Mesenteric fat pad (tissue), 1 donor: ENCODE results near the gene MSRB2. TPM values are rescaled to one million over a fixed set of nuclear protein-coding genes. Genes with fewer than 3 reads are reported as not detected.
"Not testable (repeated sequence)": the region's sequence is repeated elsewhere in the genome, so short reads cannot be mapped to it uniquely, and the experiment has no call there.

Experiments
- DNase-seq: peaks from one replicate; pipeline ENCODE4 v3.0.0-alpha.2; 2020; ENCODE audit warnings: low spot score
- long read RNA-seq: library from polyadenylated mRNA; unstranded; transcript quantifications from one replicate; pipeline ENCODE4 v2.0.0, GENCODE V29; 2020
- total RNA-seq: library from RNA; stranded (reverse); fragmentation: NEBNext Ultra II Directional; extraction: Animal tissue kit (Norgen Biotek cat#: 25700); gene quantifications from one replicate; pipeline ENCODE4 v1.2.1, GENCODE V29; 2021
- donor health status: DM: yes; HTN: yes; CAD: no.

The MSRB2 gene
- total RNA-seq, result 39.1 TPM
- long read RNA-seq, partial matches to known transcripts, result 0 of 3 reads
- long read RNA-seq, other reads (novel, unspliced or antisense), result 1 of 3 reads

- peak; percentile 95 for DNase-seq
Observed at GRCh38 chr10:23095404-23095965, at the start of gene MSRB2. Gene MSRB2, plus strand, starts transcription at chr10:23095579. Its CDS starts 30 bp downstream, at chr10:23095609.

- DNase-seq, result no peak
Observed at GRCh38 chr10:23046027-23046426, 49.4 kb upstream of the MSRB2 start.

GRCh38 chr10:23047201-23048050 lies 48.0 kb upstream of the MSRB2 start:
- no peak for DNase-seq

GRCh38 chr10:23048191-23048590 lies 47.2 kb upstream of the MSRB2 start:
- no peak for DNase-seq

- DNase-seq, result no peak
Observed at GRCh38 chr10:23051278-23051677, 44.1 kb upstream of the MSRB2 start.

- no peak for DNase-seq
Observed at GRCh38 chr10:23051855-23052331, 43.5 kb upstream of the MSRB2 start.

GRCh38 chr10:23053036-23053435 lies 42.3 kb upstream of the MSRB2 start:
- DNase-seq, result no peak

- no peak for DNase-seq
Observed at GRCh38 chr10:23055424-23056185, 39.8 kb upstream of the MSRB2 start.

GRCh38 chr10:23056186-23056579 lies 39.2 kb upstream of the MSRB2 start:
- DNase-seq, result no peak

- DNase-seq, result no peak
Observed at GRCh38 chr10:23058366-23058765, 37.0 kb upstream of the MSRB2 start.

- DNase-seq, result no peak
Observed at GRCh38 chr10:23060918-23061317, 34.5 kb upstream of the MSRB2 start.

- DNase-seq, result no peak
Observed at GRCh38 chr10:23063045-23063972, 32.1 kb upstream of the MSRB2 start.

GRCh38 chr10:23063973-23064812 lies 31.2 kb upstream of the MSRB2 start:
- no peak for DNase-seq

GRCh38 chr10:23064813-23065114 lies 30.6 kb upstream of the MSRB2 start:
- DNase-seq, result not testable (repeated sequence)

GRCh38 chr10:23065181-23065948 lies 30.0 kb upstream of the MSRB2 start:
- DNase-seq, result no peak

GRCh38 chr10:23067337-23067736 lies 28.0 kb upstream of the MSRB2 start:
- DNase-seq, result no peak

- no peak for DNase-seq
Observed at GRCh38 chr10:23067939-23068775, 27.2 kb upstream of the MSRB2 start.
